ENCODE results near the gene PPP2R1A. TPM values are rescaled to one million over a fixed set of nuclear protein-coding genes. Genes with fewer than 3 reads are reported as not detected.

The PPP2R1A gene
- total and polyA plus RNA-seq, 7 donors, result 108 to 163 (median 132) TPM

DNA sequence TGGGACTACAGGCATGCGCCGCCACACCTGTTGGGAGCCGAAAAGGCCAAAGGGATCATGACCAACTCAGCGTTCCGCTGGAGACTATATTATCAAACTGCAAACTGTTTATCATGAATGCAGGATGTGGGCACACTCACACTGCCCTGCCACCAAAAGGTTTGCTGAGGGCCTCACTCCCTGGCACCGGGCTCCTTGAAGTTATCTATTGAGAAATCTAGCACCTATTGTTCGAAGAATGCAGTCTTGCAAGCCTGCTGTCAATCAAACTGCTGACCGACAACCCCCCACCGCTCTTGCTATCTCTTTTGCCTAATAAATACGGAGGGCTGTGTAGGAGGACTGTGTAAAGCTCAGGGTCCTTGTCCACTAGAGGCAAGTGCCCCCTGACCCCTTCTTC lies 13.3 kb upstream of the PPP2R1A start:
- Histone ChIP-seq H3K36me3 (no peaks in the 10 kb centered on the region), H3K27me3 (no peaks in the 10 kb centered on the region), H3K4me1 (peaks cover 0 to 7% (median 3%) of the 10 kb centered on the region in 4 donors), H3K27ac (no peak overlapping the region), H3K4me3 (no peak overlapping the region), H3K9me3 (no peaks in the 10 kb centered on the region)
- no peak for DNase-seq
- intact Hi-C loops (cut with DNase I), result no loop called here
- WGBS, 2 donors, result 79 to 92% methylated on average over 10 of the region's 10 CpGs
- TF ChIP-seq, protein P1, sequence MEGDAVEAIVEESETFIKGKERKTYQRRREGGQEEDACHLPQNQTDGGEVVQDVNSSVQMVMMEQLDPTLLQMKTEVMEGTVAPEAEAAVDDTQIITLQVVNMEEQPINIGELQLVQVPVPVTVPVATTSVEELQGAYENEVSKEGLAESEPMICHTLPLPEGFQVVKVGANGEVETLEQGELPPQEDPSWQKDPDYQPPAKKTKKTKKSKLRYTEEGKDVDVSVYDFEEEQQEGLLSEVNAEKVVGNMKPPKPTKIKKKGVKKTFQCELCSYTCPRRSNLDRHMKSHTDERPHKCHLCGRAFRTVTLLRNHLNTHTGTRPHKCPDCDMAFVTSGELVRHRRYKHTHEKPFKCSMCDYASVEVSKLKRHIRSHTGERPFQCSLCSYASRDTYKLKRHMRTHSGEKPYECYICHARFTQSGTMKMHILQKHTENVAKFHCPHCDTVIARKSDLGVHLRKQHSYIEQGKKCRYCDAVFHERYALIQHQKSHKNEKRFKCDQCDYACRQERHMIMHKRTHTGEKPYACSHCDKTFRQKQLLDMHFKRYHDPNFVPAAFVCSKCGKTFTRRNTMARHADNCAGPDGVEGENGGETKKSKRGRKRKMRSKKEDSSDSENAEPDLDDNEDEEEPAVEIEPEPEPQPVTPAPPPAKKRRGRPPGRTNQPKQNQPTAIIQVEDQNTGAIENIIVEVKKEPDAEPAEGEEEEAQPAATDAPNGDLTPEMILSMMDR (IDR thresholded peaks at IDR 0.05), result no peak
- TF ChIP-seq POLR2AphosphoS5 (IDR thresholded peaks at IDR 0.05), result no peak
- TF ChIP-seq POLR2A (IDR thresholded peaks at IDR 0.05), result no peak
- TF ChIP-seq EP300 (IDR thresholded peaks at IDR 0.05), result no peak

DNA sequence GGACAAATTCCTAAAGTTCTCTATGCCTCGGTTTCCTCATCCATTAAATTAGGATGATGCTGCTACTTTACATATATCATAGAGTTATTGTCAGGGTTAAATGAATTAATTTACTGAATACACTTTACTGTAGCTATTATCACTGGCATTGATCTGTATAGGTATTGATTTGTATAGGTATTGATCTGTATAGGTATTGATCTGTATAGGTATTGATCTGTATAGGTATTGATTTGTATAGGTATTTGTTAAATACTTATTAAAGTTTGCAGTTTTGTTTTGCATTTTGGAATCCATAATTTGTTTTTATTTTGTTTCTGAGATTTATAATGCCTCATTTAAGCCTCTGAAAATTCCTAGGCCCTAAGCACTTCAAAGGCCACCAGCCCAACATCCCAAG lies 2.4 kb upstream of the PPP2R1A start:
- intact Hi-C loops (cut with DNase I), result no loop called here
- 96 to 99% methylated on average over 1 of the region's 1 CpG for WGBS, 2 donors
- DNase-seq, result no peak
- no peaks in the 10 kb centered on the region for H3K36me3 ChIP-seq
- peaks cover 0 to 29% (median 26%) of the 10 kb centered on the region in 4 donors for H3K4me1 ChIP-seq
- H3K4me3 ChIP-seq, result no peak overlapping the region
- no peaks in the 10 kb centered on the region for H3K27me3 ChIP-seq
- TF ChIP-seq EP300 (IDR thresholded peaks at IDR 0.05), result no peak
- TF ChIP-seq, protein P1 (IDR thresholded peaks at IDR 0.05), result no peak
- TF ChIP-seq POLR2AphosphoS5 (IDR thresholded peaks at IDR 0.05), result no peak
- no peak for TF ChIP-seq POLR2A (IDR thresholded peaks at IDR 0.05)
- H3K9me3 ChIP-seq, result no peaks in the 10 kb centered on the region
- no peak overlapping the region for H3K27ac ChIP-seq

DNA sequence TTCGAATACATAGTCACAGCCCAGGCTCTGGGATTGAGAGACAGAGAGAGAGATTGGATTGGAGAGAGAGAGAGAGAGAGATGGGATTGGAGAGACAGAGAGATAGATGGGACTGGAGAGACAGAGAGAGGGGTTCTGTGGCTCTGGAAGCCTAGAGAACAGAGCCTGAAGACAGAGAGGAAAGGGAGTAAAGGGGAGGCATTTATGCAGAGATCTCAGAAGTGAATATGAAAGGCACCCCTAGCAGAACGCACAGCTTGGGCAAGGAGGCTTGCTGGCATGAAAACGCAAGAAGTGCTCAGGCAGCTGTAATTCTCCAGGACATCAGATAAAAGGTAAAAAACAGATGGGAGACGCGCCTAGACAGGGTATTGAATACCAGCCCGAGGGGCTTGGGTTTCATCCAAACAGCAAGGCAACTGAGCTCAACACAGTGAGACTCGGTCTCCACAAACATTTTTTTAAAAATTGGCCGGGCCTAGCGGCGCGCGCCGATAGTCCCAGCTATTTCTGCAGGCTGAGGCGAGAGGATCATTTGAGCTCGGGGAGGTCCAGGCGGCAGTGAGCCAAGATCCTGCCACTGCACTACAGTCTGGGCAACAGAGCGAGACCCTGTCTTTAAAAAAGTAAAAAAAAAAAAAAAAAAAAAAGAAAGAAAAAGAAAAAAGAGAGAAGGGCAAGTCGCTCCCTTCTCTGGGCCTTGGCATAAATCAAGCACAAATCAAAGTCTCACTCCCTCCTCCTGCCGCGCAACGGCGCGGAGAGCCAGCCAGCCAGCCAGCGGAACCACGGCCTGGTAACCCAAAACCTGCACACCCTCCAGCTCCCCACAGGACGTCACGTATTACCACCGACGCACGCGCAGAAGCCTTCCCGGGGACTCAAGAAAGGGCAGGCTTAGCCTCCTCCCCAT lies 774 bp upstream of the PPP2R1A start:
- TF ChIP-seq POLR2AphosphoS5 (IDR thresholded peaks at IDR 0.05) (peak; percentile 62 to 95 (median 78)), POLR2A (IDR thresholded peaks at IDR 0.05) (peak; percentile 25 to 39)
- TF ChIP-seq, protein P1 (IDR thresholded peaks at IDR 0.05), result no peak
- 4 to 6% methylated on average over 32 of the region's 32 CpGs for WGBS, 2 donors

DNA sequence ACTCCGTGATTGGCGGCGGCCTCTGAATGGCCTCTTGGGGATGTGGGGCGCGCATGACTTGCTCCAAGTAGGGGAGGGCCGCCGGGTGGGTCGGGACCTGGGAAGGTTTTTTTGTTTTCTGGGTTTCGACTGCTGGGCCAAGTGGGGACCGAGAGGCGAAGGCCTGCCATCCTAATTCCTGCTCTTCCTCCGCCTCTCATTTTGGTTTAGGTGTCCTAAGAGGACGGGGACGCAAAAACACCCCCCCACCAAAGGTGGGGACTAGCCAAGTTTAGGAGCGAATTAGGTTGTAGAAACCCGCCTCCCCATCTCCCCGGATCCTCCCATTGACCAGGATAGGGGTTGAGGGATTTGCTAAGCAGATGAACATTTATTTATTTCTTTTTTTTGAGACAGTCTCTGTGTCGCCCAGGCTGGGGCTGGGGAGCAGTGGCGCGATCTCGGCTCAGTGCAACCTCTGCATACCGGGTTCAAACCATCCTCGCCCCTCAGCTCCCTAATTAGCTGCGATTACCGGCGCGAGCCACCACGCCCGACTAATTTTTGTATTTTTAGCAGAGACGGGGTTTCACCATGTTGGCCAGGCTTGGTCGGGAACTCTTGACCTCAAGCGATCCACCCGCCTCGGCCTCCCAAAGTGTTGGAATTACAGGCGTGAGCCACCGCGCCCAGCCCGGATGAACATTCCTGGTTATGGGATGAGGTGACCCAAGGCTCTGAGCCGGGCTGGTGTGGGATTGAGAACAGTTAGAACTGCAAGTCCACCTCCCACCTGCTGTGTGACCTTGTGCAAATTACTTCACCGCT lies 838 bp downstream of the PPP2R1A start:
- intact Hi-C loops (cut with DNase I), result loop anchor here (1.0 kb wide), 1 partner anchor 51 kb away; the partner anchor contains the start of gene ZNF616
- peaks cover 0 to 60% (median 57%) of the 10 kb centered on the region in 4 donors for H3K4me1 ChIP-seq
- H3K27me3 ChIP-seq, result no peaks in the 10 kb centered on the region
- no peak for TF ChIP-seq POLR2AphosphoS5 (IDR thresholded peaks at IDR 0.05)
- no peak for TF ChIP-seq EP300 (IDR thresholded peaks at IDR 0.05)
- H3K36me3 ChIP-seq, result peaks cover 0 to 3% (median 0%) of the 10 kb centered on the region in 4 donors
- peak; percentile 69 for DNase-seq
- WGBS, 2 donors, result 2 to 5% methylated on average over 40 of the region's 40 CpGs
- H3K9me3 ChIP-seq, result no peaks in the 10 kb centered on the region
- H3K27ac ChIP-seq, result peak overlapping the region; percentile 94 to 97 (median 95)
- peak overlapping the region; percentile 77 to 82 (median 80) for H3K4me3 ChIP-seq

More for the DNA sequence above, 774 bp upstream of the PPP2R1A start:
- Histone ChIP-seq H3K36me3 (no peaks in the 10 kb centered on the region), H3K27me3 (no peaks in the 10 kb centered on the region), H3K27ac (peak overlapping the region; percentile 87 to 94 (median 91)), H3K9me3 (no peaks in the 10 kb centered on the region), H3K4me3 (peak overlapping the region; percentile 44 to 56 (median 50)), H3K4me1 (peaks cover 0 to 44% (median 41%) of the 10 kb centered on the region in 4 donors)
- intact Hi-C loops (cut with DNase I), result loop anchor here (1.0 kb wide), 1 partner anchor 19 kb away; no protein-coding TSS in a partner anchor
- peak; percentile 93 for DNase-seq
